HEK293 (cell line): Measurements from ENCODE around the gene HEXIM1.

Experiments used
- CTCF ChIA-PET: fragments of 350-600 bp; formaldehyde crosslinking; extraction: SDS; loops from one replicate; lab custom pipeline; 2021; ENCODE audit warnings: antibody characterized with exemption; lab: Yijun Ruan, JAX
- POLR2A ChIA-PET: fragments of 300-600 bp; formaldehyde crosslinking; extraction: SDS; loops from one replicate; lab custom pipeline; 2020; ENCODE audit warnings: antibody characterized with exemption, inconsistent platforms; lab: Yijun Ruan, JAX
- H3K27ac ChIP-seq: fragments of 200-500 bp; sonication (Bioruptor generic); 2 replicates; pipeline ENCODE4 v1.5.1; 2014; ENCODE audit warnings: low read depth, low read length, control low read depth, inconsistent platforms; ENCODE audit errors: extremely low read depth
- H3K36me3 ChIP-seq, 2 experiments: fragments of 200-500 bp in 1 of 2; sonication (Bioruptor generic) in 1 of 2; 1 replicate in 1 of 2; 2 replicates in 1 of 2; pipeline ENCODE4 v1.5.1; 2014 to 2017; ENCODE audit warnings: inconsistent platforms in 2 of 2, low read length in 2 of 2; ENCODE audit not compliant: control insufficient read depth in 2 of 2, insufficient read depth in 1 of 2
- H3K4me1 ChIP-seq: fragments of 200-500 bp; sonication (Bioruptor generic); 2 replicates; pipeline ENCODE4 v1.5.1; 2014; ENCODE audit warnings: mild to moderate bottlenecking, low read length, inconsistent platforms; ENCODE audit not compliant: control insufficient read depth, insufficient read depth
- H3K4me3 ChIP-seq: 2 replicates; pipeline ENCODE4 v1.5.1; 2011; ENCODE audit warnings: low read depth, mild to moderate bottlenecking, control low read depth, low read length, moderate library complexity
- H3K9me3 ChIP-seq: fragments of 200-500 bp; sonication (Bioruptor generic); 2 replicates; pipeline ENCODE4 v1.5.1; 2014; ENCODE audit warnings: low read depth, low read length, inconsistent platforms; ENCODE audit not compliant: control insufficient read depth, insufficient read depth
- BCL11A ChIP-seq: fragments of 450-650 bp; formaldehyde crosslinking; IDR thresholded peaks from 2 replicates; pipeline ENCODE4 v1.5.1; 2016; ENCODE audit warnings: low read depth, missing biosample characterization, missing genetic modification characterization
- BCL6B ChIP-seq: fragments of 450-650 bp; formaldehyde crosslinking; IDR thresholded peaks from 2 replicates; pipeline ENCODE4 v1.5.1; 2017; ENCODE audit warnings: missing biosample characterization, missing genetic modification characterization
- GLIS1 ChIP-seq: fragments of 450-650 bp; formaldehyde crosslinking; IDR thresholded peaks from 2 replicates; pipeline ENCODE4 v1.5.1; 2016; ENCODE audit warnings: missing biosample characterization, missing genetic modification characterization
- GLIS2 ChIP-seq: fragments of 450-650 bp; formaldehyde crosslinking; IDR thresholded peaks from 2 replicates; pipeline ENCODE4 v1.5.1; 2016; ENCODE audit warnings: missing biosample characterization, missing genetic modification characterization
- KLF1 ChIP-seq: fragments of 450-650 bp; formaldehyde crosslinking; IDR thresholded peaks from 2 replicates; pipeline ENCODE4 v1.5.1; 2016; ENCODE audit warnings: missing biosample characterization, missing genetic modification characterization
- SP3 ChIP-seq: fragments of 450-650 bp; formaldehyde crosslinking; IDR thresholded peaks from 2 replicates; pipeline ENCODE4 v1.5.1; 2016; ENCODE audit warnings: missing biosample characterization, missing genetic modification characterization
- TCF7L2 ChIP-seq: IDR thresholded peaks from 2 replicates; pipeline ENCODE4 v1.6.1; 2011; ENCODE audit warnings: low read depth, mild to moderate bottlenecking, inconsistent platforms, low read length, moderate library complexity, borderline replicate concordance
- ZBTB49 ChIP-seq: fragments of 450-650 bp; formaldehyde crosslinking; IDR thresholded peaks from 2 replicates; pipeline ENCODE4 v1.5.1; 2016; ENCODE audit warnings: missing biosample characterization, missing genetic modification characterization, low read depth
- ZNF10 ChIP-seq: fragments of 450-650 bp; formaldehyde crosslinking; IDR thresholded peaks from 2 replicates; pipeline ENCODE4 v1.5.1; 2017; ENCODE audit warnings: missing biosample characterization, missing genetic modification characterization
- ZNF121 ChIP-seq: fragments of 450-650 bp; formaldehyde crosslinking; IDR thresholded peaks from 2 replicates; pipeline ENCODE4 v1.5.1; 2016; ENCODE audit warnings: missing biosample characterization, missing genetic modification characterization
- ZNF138 ChIP-seq: fragments of 450-650 bp; formaldehyde crosslinking; IDR thresholded peaks from 2 replicates; pipeline ENCODE4 v1.5.1; 2016; ENCODE audit warnings: missing biosample characterization, missing genetic modification characterization, borderline replicate concordance
- ZNF174 ChIP-seq: fragments of 450-650 bp; formaldehyde crosslinking; IDR thresholded peaks from 2 replicates; pipeline ENCODE4 v1.5.0; 2017; ENCODE audit warnings: missing biosample characterization, mild to moderate bottlenecking, missing genetic modification characterization
- ZNF223 ChIP-seq: fragments of 450-650 bp; formaldehyde crosslinking; IDR thresholded peaks from 2 replicates; pipeline ENCODE4 v1.5.1; 2016; ENCODE audit warnings: missing biosample characterization, missing genetic modification characterization
- ZNF302 ChIP-seq: fragments of 450-650 bp; formaldehyde crosslinking; IDR thresholded peaks from 2 replicates; pipeline ENCODE4 v1.5.1; 2016; ENCODE audit warnings: missing biosample characterization, missing genetic modification characterization, low read depth
- ZNF37A ChIP-seq: fragments of 450-650 bp; IDR thresholded peaks from 2 replicates; pipeline ENCODE4 v1.5.1; 2018; ENCODE audit warnings: missing biosample characterization, missing genetic modification characterization
- ZNF488 ChIP-seq: fragments of 450-650 bp; formaldehyde crosslinking; IDR thresholded peaks from 2 replicates; pipeline ENCODE4 v1.5.1; 2016; ENCODE audit warnings: missing biosample characterization, missing genetic modification characterization
- ZNF521 ChIP-seq: fragments of 450-650 bp; formaldehyde crosslinking; IDR thresholded peaks from 2 replicates; pipeline ENCODE4 v1.5.1; 2017; ENCODE audit warnings: missing biosample characterization, mild to moderate bottlenecking, missing genetic modification characterization
- ZNF660 ChIP-seq: fragments of 450-650 bp; IDR thresholded peaks from 2 replicates; pipeline ENCODE4 v1.5.1; 2018; ENCODE audit warnings: missing biosample characterization, mild to moderate bottlenecking, missing genetic modification characterization
- ZNF692 ChIP-seq: fragments of 450-650 bp; formaldehyde crosslinking; IDR thresholded peaks from 2 replicates; pipeline ENCODE4 v1.5.1; 2016; ENCODE audit warnings: missing biosample characterization, missing genetic modification characterization
- ZNF843 ChIP-seq: fragments of 450-650 bp; formaldehyde crosslinking; IDR thresholded peaks from 2 replicates; pipeline ENCODE4 v1.5.1; 2016; ENCODE audit warnings: missing biosample characterization, missing genetic modification characterization
- ZSCAN18 ChIP-seq: fragments of 450-650 bp; formaldehyde crosslinking; IDR thresholded peaks from 2 replicates; pipeline ENCODE4 v1.5.1; 2016; ENCODE audit warnings: missing biosample characterization, missing genetic modification characterization
- ZXDB ChIP-seq: fragments of 450-650 bp; formaldehyde crosslinking; IDR thresholded peaks from 2 replicates; pipeline ENCODE4 v1.5.1; 2016; ENCODE audit warnings: missing biosample characterization, missing genetic modification characterization

The HEXIM1 gene

GRCh38 chr17:45116434-45117016 is 31.8 kb upstream of the HEXIM1 start:
- Histone ChIP-seq H3K36me3 (peaks cover 0 to 58% of the 10 kb centered on the region in 2 experiments; a peak in 1 of 3 replicates), H3K4me1 (no peaks in the 10 kb centered on the region), H3K4me3 (no peak overlapping the region), H3K9me3 (no peaks in the 10 kb centered on the region), H3K27ac (no peak overlapping the region)
- ChIA-PET POLR2A (no interaction called here), CTCF (interaction anchor here (1.0 to 5.9 kb wide), 6 partner anchors 13 to 81 kb away, joined by 3 to 28 read pairs (median 6); partner anchors contain the start of genes ACBD4 and PLCD3)
- TF ChIP-seq ZNF521 (tag by site-specific recombination) (no peak), SP3 (no peak), GLIS2 (tag by site-specific recombination) (peak; percentile 33; the same call in 1 of the 2 replicates)

GRCh38 chr17:45117334-45117733 is 30.9 kb upstream of the HEXIM1 start:
- Histone ChIP-seq H3K27ac (no peak overlapping the region), H3K4me1 (no peaks in the 10 kb centered on the region), H3K4me3 (no peak overlapping the region), H3K36me3 (peaks cover 0 to 54% of the 10 kb centered on the region in 2 experiments; a peak in 1 of 3 replicates), H3K9me3 (no peaks in the 10 kb centered on the region)
- CTCF ChIA-PET: interaction anchor here (0.7 to 5.9 kb wide), 7 partner anchors 14 to 787 kb away, joined by 3 to 28 read pairs (median 6); partner anchors contain the start of genes ACBD4 and PLCD3
- TF ChIP-seq ZXDB (tag by site-specific recombination) (no peak), TCF7L2 (no peak), ZNF302 (tag by site-specific recombination) (no peak), ZNF843 (tag by site-specific recombination) (no peak), ZNF174 (tag by site-specific recombination) (no peak), ZNF10 (tag by site-specific recombination) (no peak), GLIS1 (tag by site-specific recombination) (no peak)
- POLR2A ChIA-PET: no interaction called here

GRCh38 chr17:45117848-45118646 is 30.2 kb upstream of the HEXIM1 start:
- Histone ChIP-seq H3K36me3 (peaks cover 0 to 47% of the 10 kb centered on the region in 2 experiments; a peak in 1 of 3 replicates), H3K4me1 (no peaks in the 10 kb centered on the region), H3K4me3 (no peak overlapping the region), H3K9me3 (no peaks in the 10 kb centered on the region), H3K27ac (no peak overlapping the region)
- CTCF ChIA-PET: interaction anchor here (0.6 to 5.9 kb wide), 11 partner anchors 10 to 1160 kb away, joined by 3 to 28 read pairs (median 4); partner anchors contain the start of genes ACBD4 and PLCD3
- POLR2A ChIA-PET: interaction anchor here (0.6 kb wide), 1 partner anchor 273 kb away, joined by 4 read pairs; no protein-coding TSS in a partner anchor
- TF ChIP-seq ZNF488 (tag by site-specific recombination): no peak
- TF ChIP-seq KLF1 (tag by site-specific recombination): no peak
- no peak for TF ChIP-seq ZNF121 (tag by site-specific recombination)
- no peak for TF ChIP-seq ZNF138
- TF ChIP-seq ZNF223: no peak
- TF ChIP-seq BCL11A: no peak
- TF ChIP-seq ZBTB49 (tag by site-specific recombination): no peak
- TF ChIP-seq ZNF692: no peak
- no peak for TF ChIP-seq ZSCAN18 (tag by site-specific recombination)
- no peak for TF ChIP-seq BCL6B (tag by site-specific recombination)
- no peak for TF ChIP-seq ZNF37A
- TF ChIP-seq ZNF660: no peak
- TF ChIP-seq ZNF302 (tag by site-specific recombination): no peak
